Hematopoietic multipotent progenitor cell (in vitro differentiated cells): ENCODE results near the gene MEGF6. TPM values are rescaled to one million over a fixed set of nuclear protein-coding genes. Genes with fewer than 3 reads are reported as not detected.
"Not testable (repeated sequence)": the region's sequence is repeated elsewhere in the genome, so short reads cannot be mapped to it uniquely, and the experiment has no call there.

Experiments
- DNase-seq, 3 donors: peaks; one replicate each; pipeline ENCODE4 v3.0.0-alpha.2; 2011 to 2015; ENCODE audit warnings: low read depth in 2 of 3, low spot score in 2 of 3
- total RNA-seq: library from RNA; depleted of rRNA; stranded (reverse); fragments of >200 nt; gene quantifications from one replicate; pipeline ENCODE4 v1.2.3, GENCODE V29; 2012

MEGF6 gene
- total RNA-seq, 1 donor: 74.1 TPM

GRCh38 chr1:3596663-3597598, 14.4 kb downstream of the MEGF6 start:
- DNase-seq: no peak

- no peak for DNase-seq
Measured at GRCh38 chr1:3595949-3596348, 15.4 kb downstream of the MEGF6 start.

GRCh38 chr1:3594706-3595377, 16.5 kb downstream of the MEGF6 start:
- no peak for DNase-seq

GRCh38 chr1:3593745-3594144, 17.6 kb downstream of the MEGF6 start:
- DNase-seq: no peak

GRCh38 chr1:3593334-3593733, 18.0 kb downstream of the MEGF6 start:
- no peak for DNase-seq

- no peak for DNase-seq
Measured at GRCh38 chr1:3590951-3591865, 20.1 kb downstream of the MEGF6 start.

GRCh38 chr1:3590139-3590763, 21.1 kb downstream of the MEGF6 start:
- no peak for DNase-seq

GRCh38 chr1:3588395-3588794, 22.9 kb downstream of the MEGF6 start:
- peak in 2 of 3 donors; percentile 33 to 40 for DNase-seq

GRCh38 chr1:3586986-3587759, 24.1 kb downstream of the MEGF6 start:
- no peak for DNase-seq

GRCh38 chr1:3585940-3586568, 25.3 kb downstream of the MEGF6 start:
- DNase-seq: no peak

- DNase-seq: not testable (repeated sequence)
Measured at GRCh38 chr1:3585353-3585868, 25.9 kb downstream of the MEGF6 start.

GRCh38 chr1:3584915-3585314, 26.4 kb downstream of the MEGF6 start:
- DNase-seq: no peak

GRCh38 chr1:3583751-3584150, 27.6 kb downstream of the MEGF6 start:
- DNase-seq: not testable (repeated sequence)

- DNase-seq: no peak
Measured at GRCh38 chr1:3581296-3582036, 29.8 kb downstream of the MEGF6 start.

GRCh38 chr1:3580231-3580630, 31.1 kb downstream of the MEGF6 start:
- no peak for DNase-seq

- no peak for DNase-seq
Measured at GRCh38 chr1:3579626-3580025, 31.7 kb downstream of the MEGF6 start.

- DNase-seq: no peak
Measured at GRCh38 chr1:3578906-3579305, 32.4 kb downstream of the MEGF6 start.

GRCh38 chr1:3578433-3578805, 32.9 kb downstream of the MEGF6 start:
- no peak for DNase-seq
